Spleen (tissue), 11 donors: ENCODE measurements around the gene ZNF641. TPM values are rescaled to one million over a fixed set of nuclear protein-coding genes. Genes with fewer than 3 reads are reported as not detected.

Source experiments
- DNase-seq: peaks from one replicate; pipeline ENCODE4 v3.0.0-alpha.2; 2020
- H3K27ac ChIP-seq, 8 donors: fragments of 200-600 bp; sonication (generic) in 7 of 8; 1 replicate in 4 of 8; 2 replicates in 4 of 8; pipeline versions ENCODE4 v1.5.0 to v1.8.0; 2016 to 2021; ENCODE audit warnings: inconsistent platforms in 4 of 8, mild to moderate bottlenecking in 4 of 8, moderate library complexity in 1 of 8
- H3K27me3 ChIP-seq, 7 donors: fragments of 200-600 bp; sonication (generic) in 6 of 7; replicated peaks in 1 of 7; 1 replicate in 4 of 7; 2 replicates in 3 of 7; pipeline versions ENCODE4 v1.5.0 to v1.8.0; 2016 to 2021; ENCODE audit warnings: inconsistent platforms in 3 of 7, mild to moderate bottlenecking in 1 of 7
- H3K36me3 ChIP-seq, 6 donors: fragments of 200-600 bp; sonication (generic) in 5 of 6; 1 replicate in 4 of 6; 2 replicates in 2 of 6; pipeline versions ENCODE4 v1.5.0 to v1.8.0; 2016 to 2021; ENCODE audit warnings: inconsistent platforms in 2 of 6
- H3K4me1 ChIP-seq, 6 donors: fragments of 200-600 bp; sonication (generic) in 5 of 6; 1 replicate in 3 of 6; 2 replicates in 3 of 6; pipeline versions ENCODE4 v1.5.0 to v1.8.0; 2016 to 2021; ENCODE audit warnings: inconsistent platforms in 3 of 6
- H3K4me3 ChIP-seq, 8 donors: fragments of 200-600 bp; sonication (generic) in 7 of 8; 1 replicate in 4 of 8; 2 replicates in 4 of 8; pipeline versions ENCODE4 v1.5.0 to v1.8.0; 2016 to 2021; ENCODE audit warnings: inconsistent platforms in 4 of 8, mild to moderate bottlenecking in 4 of 8, moderate library complexity in 2 of 8
- H3K9me3 ChIP-seq, 8 donors: fragments of 200-600 bp; sonication (generic) in 7 of 8; 1 replicate in 4 of 8; 2 replicates in 4 of 8; pipeline versions ENCODE4 v1.5.0 to v1.8.0; 2016 to 2021; ENCODE audit warnings: inconsistent platforms in 4 of 8
- CTCF ChIP-seq, 11 experiments: fragments of 200-600 bp in 7 of 11; fragments of 450-650 bp in 4 of 11; sonication (generic) in 4 of 11; IDR thresholded peaks in 8 of 11; conservative IDR thresholded peaks in 3 of 11; 1 replicate in 7 of 11; 2 replicates in 4 of 11; pipeline versions ENCODE4 v1.4.0 to v1.8.0; 2016 to 2021; ENCODE audit warnings: antibody characterized with exemption in 11 of 11, inconsistent platforms in 4 of 11, mild to moderate bottlenecking in 1 of 11
- POLR2A ChIP-seq, 3 donors: fragments of 450-650 bp; IDR thresholded peaks; one replicate each; pipeline ENCODE4 v1.5.1; 2017; ENCODE audit warnings: antibody characterized with exemption in 3 of 3, mild to moderate bottlenecking in 1 of 3
- POLR2AphosphoS5 ChIP-seq, 3 donors: sonication (generic); formaldehyde crosslinking; IDR thresholded peaks; one replicate each; pipeline ENCODE4 v1.5.1; 2017; ENCODE audit warnings: antibody characterized with exemption in 3 of 3
- WGBS, 5 donors: extraction: QIAGEN DNeasy Blood & Tissue Kit in 3 of 5; methylation state at CpG; one replicate each; pipeline versions ENCODE4 v1.1.5 to v1.1.7; 2013 to 2018; 5-methylcytosine and 5-hydroxymethylcytosine counted together
- intact Hi-C: fragments of 100-400 bp; cut with DNase I; formaldehyde crosslinking; loops from one replicate; pipeline ENCODE4 v1.15.0; 2023; ENCODE audit warnings: low total_unique reads
- polyA plus RNA-seq, 3 donors: library from polyadenylated mRNA; stranded (reverse); fragments of 200-250 nt; gene quantifications; one replicate each; pipeline ENCODE4 v1.2.1, GENCODE V29; 2013
- total RNA-seq, 7 donors: library from RNA; depleted of rRNA in 3 of 7; stranded (reverse); fragments of >200 nt in 3 of 7; fragmentation: NEBNext Ultra II Directional in 4 of 7; extraction: Animal tissue kit (Norgen Biotek cat#: 25700) in 4 of 7; gene quantifications; one replicate each; pipeline versions ENCODE4 v1.1.0 to v1.2.1, GENCODE V29; 2016 to 2021
- donor health status: healthy with polysubstance abuse.
- donor health status: DM: no; HTN: no; CAD: no; lungs with moderate emphysema.
- donor health status: DM: no; HTN: no; CAD: no.
- donor health status: Bipolar disorder and iron deficiency.
- donor health status: healthy.
- donor health status: DM: no; HTN: no; CAD: no.
- donor health status: DM: yes; HTN: yes; CAD: no.

The ZNF641 gene
- total and polyA plus RNA-seq, 10 donors: 3.3 to 67.7 (median 36.4) TPM

- no peaks in the 10 kb centered on the region for H3K27me3 ChIP-seq
- peaks cover 0 to 93% (median 66%) of the 10 kb centered on the region in 6 donors for H3K36me3 ChIP-seq
- 93 to 99% (median 95%) methylated on average over 7 to 8 of the region's 8 CpGs for WGBS, 5 donors
Measured at GRCh38 chr12:48342980-48343379, 7.7 kb downstream of the ZNF641 start.

DNA sequence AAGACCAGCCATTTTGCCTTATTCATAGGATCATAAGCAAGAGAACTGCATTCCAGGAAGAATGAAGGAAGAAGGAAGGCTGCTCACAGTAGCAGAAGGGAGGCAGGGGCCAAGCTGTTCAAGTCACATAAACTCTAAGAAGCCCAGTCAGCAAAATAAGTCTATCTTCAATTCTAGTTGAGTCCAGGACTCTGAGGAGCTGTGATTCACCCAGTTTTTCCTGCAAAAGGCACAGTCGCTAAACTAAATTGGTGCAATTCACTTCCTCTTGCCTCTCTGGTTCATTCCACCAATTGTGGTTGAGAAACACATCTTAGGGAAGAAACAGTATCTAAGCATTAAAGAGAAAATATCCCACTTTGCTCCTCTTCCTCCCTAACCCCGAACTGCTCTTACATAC lies 9.8 kb downstream of the ZNF641 start:
- H3K36me3 ChIP-seq: peaks cover 0 to 72% (median 47%) of the 10 kb centered on the region in 6 donors
- intact Hi-C loops: no loop called here
- 65 to 83% (median 76%) methylated on average over 2 of the region's 2 CpGs for WGBS, 5 donors

More at GRCh38 chr12:48342980-48343379, 7.7 kb downstream of the ZNF641 start:
- Histone ChIP-seq H3K9me3 (no peaks in the 10 kb centered on the region), H3K4me3 (no peak overlapping the region), H3K4me1 (peaks cover 0 to 21% (median 0%) of the 10 kb centered on the region in 6 donors), H3K27ac (no peak overlapping the region)
- intact Hi-C loops: no loop called here
- no peak for DNase-seq
- TF ChIP-seq POLR2AphosphoS5 (IDR thresholded peaks at IDR 0.05) (peak in 1 of 3 donors; percentile 11), POLR2A (IDR thresholded peaks at IDR 0.05) (no peak), CTCF (IDR thresholded peaks at IDR 0.05 in 8 of 11, conservative IDR thresholded peaks at IDR 0.05 in 3 of 11) (no peak)

DNA sequence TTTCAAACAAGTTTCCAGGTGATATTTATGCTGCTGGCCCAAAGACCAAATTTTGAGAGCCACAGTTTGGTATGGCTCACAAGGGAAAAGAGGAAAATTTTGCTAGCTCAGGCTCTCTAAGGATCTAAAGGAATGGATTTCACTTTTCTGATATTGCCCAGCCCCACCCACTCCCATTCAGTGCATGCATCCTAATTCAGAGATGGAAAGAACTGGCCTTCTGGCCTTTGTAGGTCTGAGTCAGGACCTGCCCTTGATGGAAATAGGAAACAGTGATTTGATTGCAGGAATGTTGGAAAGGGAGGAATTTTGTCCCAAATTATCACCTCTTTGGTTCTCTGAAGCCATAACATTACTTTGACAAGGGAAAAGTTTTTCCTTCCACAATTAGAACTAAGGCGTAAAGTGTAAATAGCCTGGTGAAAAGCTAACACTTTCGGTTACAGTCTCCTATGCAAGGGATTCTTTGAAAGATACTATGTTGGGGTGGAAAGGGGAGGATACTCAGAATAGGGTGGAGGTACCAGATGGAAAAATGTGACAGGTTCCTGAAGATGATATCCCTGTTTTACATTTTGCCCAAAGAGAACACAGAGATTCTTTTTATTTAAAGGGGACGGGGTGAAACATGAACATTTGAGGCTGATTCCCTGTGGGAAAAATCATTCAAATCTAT lies 11.1 kb downstream of the ZNF641 start:
- intact Hi-C loops: no loop called here
- no peak overlapping the region for H3K27ac ChIP-seq
- H3K4me3 ChIP-seq: no peak overlapping the region
- H3K4me1 ChIP-seq: peaks cover 0 to 24% (median 0%) of the 10 kb centered on the region in 6 donors
- peaks cover 0 to 59% (median 33%) of the 10 kb centered on the region in 6 donors for H3K36me3 ChIP-seq
- H3K27me3 ChIP-seq: no peaks in the 10 kb centered on the region
- no peaks in the 10 kb centered on the region for H3K9me3 ChIP-seq
- no peak for TF ChIP-seq POLR2A (IDR thresholded peaks at IDR 0.05)
- no peak for TF ChIP-seq POLR2AphosphoS5 (IDR thresholded peaks at IDR 0.05)
- TF ChIP-seq CTCF (IDR thresholded peaks at IDR 0.05 in 8 of 11, conservative IDR thresholded peaks at IDR 0.05 in 3 of 11): no peak
- no peak for DNase-seq
- 92 to 100% (median 97%) methylated on average over 3 of the region's 3 CpGs for WGBS, 5 donors

More for the DNA sequence above, 9.8 kb downstream of the ZNF641 start:
- Histone ChIP-seq H3K9me3 (no peaks in the 10 kb centered on the region), H3K4me1 (peaks cover 0 to 12% (median 0%) of the 10 kb centered on the region in 6 donors), H3K4me3 (no peak overlapping the region), H3K27me3 (no peaks in the 10 kb centered on the region), H3K27ac (no peak overlapping the region)
- no peak for DNase-seq
- TF ChIP-seq CTCF (IDR thresholded peaks at IDR 0.05 in 8 of 11, conservative IDR thresholded peaks at IDR 0.05 in 3 of 11): no peak
- TF ChIP-seq POLR2AphosphoS5 (IDR thresholded peaks at IDR 0.05): no peak
- TF ChIP-seq POLR2A (IDR thresholded peaks at IDR 0.05): no peak

GRCh38 chr12:48336564-48336963 lies 14.2 kb downstream of the ZNF641 start:
- Histone ChIP-seq H3K4me3 (no peak overlapping the region), H3K27me3 (no peaks in the 10 kb centered on the region), H3K36me3 (peaks cover 0 to 28% (median 10%) of the 10 kb centered on the region in 6 donors), H3K4me1 (peaks cover 0 to 19% (median 0%) of the 10 kb centered on the region in 6 donors), H3K27ac (no peak overlapping the region), H3K9me3 (no peaks in the 10 kb centered on the region)
- no peak for DNase-seq
- 61 to 81% (median 70%) methylated on average over 3 to 4 of the region's 4 CpGs for WGBS, 5 donors
- TF ChIP-seq POLR2A (IDR thresholded peaks at IDR 0.05): no peak
- TF ChIP-seq POLR2AphosphoS5 (IDR thresholded peaks at IDR 0.05): no peak
- TF ChIP-seq CTCF (IDR thresholded peaks at IDR 0.05 in 8 of 11, conservative IDR thresholded peaks at IDR 0.05 in 3 of 11): no peak
- intact Hi-C loops: no loop called here
